ENCODE measurements around the gene LNPEP. TPM values are rescaled to one million over a fixed set of nuclear protein-coding genes. Genes with fewer than 3 reads are reported as not detected.

The LNPEP gene
- total RNA-seq, 2 experiments from 2014 or later, result 79.1 to 116 TPM

DNA sequence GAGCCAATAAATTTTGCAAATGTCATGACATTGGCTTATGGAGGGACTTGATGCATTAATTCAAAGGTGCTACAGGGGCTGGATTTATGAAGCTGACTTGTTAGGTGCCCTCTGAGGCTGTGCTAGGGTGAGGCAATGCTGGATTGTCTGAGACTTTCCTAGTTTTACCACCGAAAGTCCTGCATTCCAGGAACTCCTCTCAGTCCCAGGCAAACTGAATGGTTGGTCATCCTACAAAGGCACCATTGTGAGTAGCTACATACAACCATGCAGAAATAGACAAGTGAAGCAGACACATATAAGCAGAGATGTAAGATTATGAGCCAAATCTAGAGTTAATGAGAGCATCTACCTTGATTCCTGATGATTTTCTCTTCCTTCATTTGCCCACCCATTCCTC is 111.2 kb downstream of the LNPEP start:
- Histone ChIP-seq H3K27ac (ENCODE audit: low read depth, low read length, poor library complexity, severe bottlenecking) (no peak overlapping the region), H3K9me2 (ENCODE audit: insufficient read depth, low read length) (no peaks in the 10 kb centered on the region), H3K4me1 (ENCODE audit: insufficient read depth, low read length, poor library complexity, severe bottlenecking) (no peaks in the 10 kb centered on the region), H3K4me3 (ENCODE audit: low read depth, low read length, poor library complexity, severe bottlenecking) (no peak overlapping the region), H4K20me1 (ENCODE audit: insufficient read depth, low read length) (no peaks in the 10 kb centered on the region), H2AFZ (ENCODE audit: low read length) (no peak overlapping the region), H3K9me3 (ENCODE audit: low read length) (no peaks in the 10 kb centered on the region), H3K36me3 (ENCODE audit: insufficient read depth, low read length) (no peaks in the 10 kb centered on the region), H3K4me2 (ENCODE audit: low read length) (no peak overlapping the region), H3K79me2 (ENCODE audit: insufficient read depth, low read depth, low read length) (no peaks in the 10 kb centered on the region)
- no TSS peak for BruUV-seq (replicated peaks)
- DNase-seq (ENCODE audit: low spot score), result no peak
- CTCF ChIA-PET (ENCODE audit: unreplicated experiment), result no interaction called here
- POLR2A ChIA-PET, result interaction anchor here (0.9 to 1.9 kb wide), 3 partner anchors 9 to 38 kb away, joined by 3 to 5 read pairs (median 3); no protein-coding TSS in a partner anchor
- intact Hi-C loops (cut with micrococcal nuclease; ENCODE audit: unreplicated experiment), result loop anchor here (5.0 kb wide), 1 partner anchor 180 kb away; no protein-coding TSS in a partner anchor
- TF ChIP-seq EZH2phosphoT487 (IDR thresholded peaks at IDR 0.05; ENCODE audit: borderline replicate concordance, low read depth, low read length), result no peak
- TF ChIP-seq, protein P1, sequence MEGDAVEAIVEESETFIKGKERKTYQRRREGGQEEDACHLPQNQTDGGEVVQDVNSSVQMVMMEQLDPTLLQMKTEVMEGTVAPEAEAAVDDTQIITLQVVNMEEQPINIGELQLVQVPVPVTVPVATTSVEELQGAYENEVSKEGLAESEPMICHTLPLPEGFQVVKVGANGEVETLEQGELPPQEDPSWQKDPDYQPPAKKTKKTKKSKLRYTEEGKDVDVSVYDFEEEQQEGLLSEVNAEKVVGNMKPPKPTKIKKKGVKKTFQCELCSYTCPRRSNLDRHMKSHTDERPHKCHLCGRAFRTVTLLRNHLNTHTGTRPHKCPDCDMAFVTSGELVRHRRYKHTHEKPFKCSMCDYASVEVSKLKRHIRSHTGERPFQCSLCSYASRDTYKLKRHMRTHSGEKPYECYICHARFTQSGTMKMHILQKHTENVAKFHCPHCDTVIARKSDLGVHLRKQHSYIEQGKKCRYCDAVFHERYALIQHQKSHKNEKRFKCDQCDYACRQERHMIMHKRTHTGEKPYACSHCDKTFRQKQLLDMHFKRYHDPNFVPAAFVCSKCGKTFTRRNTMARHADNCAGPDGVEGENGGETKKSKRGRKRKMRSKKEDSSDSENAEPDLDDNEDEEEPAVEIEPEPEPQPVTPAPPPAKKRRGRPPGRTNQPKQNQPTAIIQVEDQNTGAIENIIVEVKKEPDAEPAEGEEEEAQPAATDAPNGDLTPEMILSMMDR (conservative IDR thresholded peaks at IDR 0.05; ENCODE audit: low read length), result no peak

DNA sequence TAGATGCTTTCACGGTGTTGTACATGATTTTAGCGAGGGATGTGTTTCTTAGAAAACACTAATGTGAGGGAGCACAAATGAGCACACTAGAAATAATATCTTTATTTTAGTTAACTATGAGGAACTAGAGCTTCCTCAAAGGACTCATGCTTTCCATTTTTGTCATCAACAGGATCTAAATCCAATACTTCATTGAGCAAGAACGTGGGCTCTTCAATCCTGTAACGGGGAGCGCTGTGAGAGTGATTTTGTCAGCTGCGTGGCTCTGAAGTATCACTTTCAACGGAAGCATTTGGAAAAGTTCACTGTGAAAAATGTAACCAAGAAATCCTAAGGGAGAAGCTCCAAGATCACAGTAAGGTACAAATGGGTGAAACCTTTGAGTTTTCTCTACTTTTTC is 113.3 kb downstream of the LNPEP start:
- no peak overlapping the region for H3K4me2 ChIP-seq (ENCODE audit: low read length)
- H3K9me2 ChIP-seq (ENCODE audit: insufficient read depth, low read length), result no peaks in the 10 kb centered on the region
- no peaks in the 10 kb centered on the region for H3K36me3 ChIP-seq (ENCODE audit: insufficient read depth, low read length)
- intact Hi-C loops (cut with micrococcal nuclease; ENCODE audit: unreplicated experiment), result loop anchor here (5.0 kb wide), 1 partner anchor 182 kb away; no protein-coding TSS in a partner anchor
- DNase-seq (ENCODE audit: low spot score), result no peak
- H3K4me3 ChIP-seq (ENCODE audit: low read depth, low read length, poor library complexity, severe bottlenecking), result no peak overlapping the region
- H3K4me1 ChIP-seq (ENCODE audit: insufficient read depth, low read length, poor library complexity, severe bottlenecking), result no peaks in the 10 kb centered on the region
- no peaks in the 10 kb centered on the region for H3K79me2 ChIP-seq (ENCODE audit: insufficient read depth, low read depth, low read length)
- BruUV-seq (replicated peaks), result no TSS peak
- ChIA-PET CTCF (ENCODE audit: unreplicated experiment) (no interaction called here), POLR2A (interaction anchor here (0.7 to 2.1 kb wide), 7 partner anchors 12 to 223 kb away, joined by 3 to 9 read pairs (median 4); partner anchors contain the start of gene ERAP2)
- TF ChIP-seq EZH2phosphoT487 (IDR thresholded peaks at IDR 0.05; ENCODE audit: borderline replicate concordance, low read depth, low read length), result no peak
- TF ChIP-seq, protein P1 (conservative IDR thresholded peaks at IDR 0.05; ENCODE audit: low read length), result no peak
- no peak overlapping the region for H3K27ac ChIP-seq (ENCODE audit: low read depth, low read length, poor library complexity, severe bottlenecking)
- no peaks in the 10 kb centered on the region for H3K9me3 ChIP-seq (ENCODE audit: low read length)
- H4K20me1 ChIP-seq (ENCODE audit: insufficient read depth, low read length), result no peaks in the 10 kb centered on the region
- H2AFZ ChIP-seq (ENCODE audit: low read length), result no peak overlapping the region

DNA sequence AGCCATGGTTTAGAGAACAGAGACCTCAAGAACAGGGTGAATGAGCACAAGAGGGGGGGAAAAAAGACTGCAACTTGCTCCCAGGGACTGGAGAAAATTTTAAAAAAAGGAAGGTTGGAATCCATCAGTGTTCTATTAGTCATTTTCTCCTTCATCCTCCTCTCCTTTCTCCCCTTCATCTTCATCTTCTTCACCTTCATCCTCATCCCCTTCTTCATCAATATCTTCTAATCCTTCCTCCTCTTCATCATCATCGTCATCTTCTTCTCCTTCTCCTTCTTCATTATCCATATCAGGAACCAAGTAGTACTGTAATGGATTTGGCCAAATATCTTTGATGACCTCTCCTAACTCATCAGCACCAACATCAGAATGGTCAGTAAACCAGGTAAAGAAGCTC is 120.4 kb downstream of the LNPEP start:
- intact Hi-C loops (cut with micrococcal nuclease; ENCODE audit: unreplicated experiment), result no loop called here
- Histone ChIP-seq H3K4me3 (ENCODE audit: low read depth, low read length, poor library complexity, severe bottlenecking) (no peak overlapping the region), H3K27ac (ENCODE audit: low read depth, low read length, poor library complexity, severe bottlenecking) (no peak overlapping the region), H3K9me2 (ENCODE audit: insufficient read depth, low read length) (no peaks in the 10 kb centered on the region), H3K4me2 (ENCODE audit: low read length) (no peak overlapping the region), H4K20me1 (ENCODE audit: insufficient read depth, low read length) (no peaks in the 10 kb centered on the region), H3K79me2 (ENCODE audit: insufficient read depth, low read depth, low read length) (no peaks in the 10 kb centered on the region), H3K36me3 (ENCODE audit: insufficient read depth, low read length) (no peaks in the 10 kb centered on the region), H3K9me3 (ENCODE audit: low read length) (no peaks in the 10 kb centered on the region), H3K4me1 (ENCODE audit: insufficient read depth, low read length, poor library complexity, severe bottlenecking) (no peaks in the 10 kb centered on the region), H2AFZ (ENCODE audit: low read length) (no peak overlapping the region)
- BruUV-seq (replicated peaks), result no TSS peak
- DNase-seq (ENCODE audit: low spot score), result no peak
- ChIA-PET POLR2A (interaction anchor here (0.6 to 0.9 kb wide), 2 partner anchors 8 to 19 kb away, joined by 3 to 4 read pairs; no protein-coding TSS in a partner anchor), CTCF (ENCODE audit: unreplicated experiment) (no interaction called here)
- no peak for TF ChIP-seq EZH2phosphoT487 (IDR thresholded peaks at IDR 0.05; ENCODE audit: borderline replicate concordance, low read depth, low read length)
- TF ChIP-seq, protein P1 (conservative IDR thresholded peaks at IDR 0.05; ENCODE audit: low read length), result no peak

Measured in OCI-LY7 (cell line).